ENCODE data around the gene DCLRE1B.

DNA sequence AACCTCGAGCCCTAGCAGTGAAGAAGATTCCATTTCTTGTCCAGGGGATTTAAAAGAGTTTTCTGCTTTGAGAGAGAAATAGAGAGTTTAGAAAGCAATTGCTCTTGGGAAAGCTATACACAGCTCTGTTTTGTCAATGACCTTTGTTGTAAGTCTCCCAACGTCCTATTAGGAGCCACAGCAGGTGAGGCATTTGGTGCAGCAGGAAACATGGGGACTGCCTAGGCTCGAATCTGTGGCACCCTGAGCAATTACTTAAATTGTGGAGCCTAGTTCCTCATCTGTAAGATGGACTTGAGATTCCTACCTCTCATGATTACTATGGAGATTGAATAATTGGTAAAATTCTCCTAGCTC lies 8.2 kb downstream of the DCLRE1B start:
- TF ChIP-seq, protein P1, sequence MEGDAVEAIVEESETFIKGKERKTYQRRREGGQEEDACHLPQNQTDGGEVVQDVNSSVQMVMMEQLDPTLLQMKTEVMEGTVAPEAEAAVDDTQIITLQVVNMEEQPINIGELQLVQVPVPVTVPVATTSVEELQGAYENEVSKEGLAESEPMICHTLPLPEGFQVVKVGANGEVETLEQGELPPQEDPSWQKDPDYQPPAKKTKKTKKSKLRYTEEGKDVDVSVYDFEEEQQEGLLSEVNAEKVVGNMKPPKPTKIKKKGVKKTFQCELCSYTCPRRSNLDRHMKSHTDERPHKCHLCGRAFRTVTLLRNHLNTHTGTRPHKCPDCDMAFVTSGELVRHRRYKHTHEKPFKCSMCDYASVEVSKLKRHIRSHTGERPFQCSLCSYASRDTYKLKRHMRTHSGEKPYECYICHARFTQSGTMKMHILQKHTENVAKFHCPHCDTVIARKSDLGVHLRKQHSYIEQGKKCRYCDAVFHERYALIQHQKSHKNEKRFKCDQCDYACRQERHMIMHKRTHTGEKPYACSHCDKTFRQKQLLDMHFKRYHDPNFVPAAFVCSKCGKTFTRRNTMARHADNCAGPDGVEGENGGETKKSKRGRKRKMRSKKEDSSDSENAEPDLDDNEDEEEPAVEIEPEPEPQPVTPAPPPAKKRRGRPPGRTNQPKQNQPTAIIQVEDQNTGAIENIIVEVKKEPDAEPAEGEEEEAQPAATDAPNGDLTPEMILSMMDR (IDR thresholded peaks at IDR 0.05) = no peak
- no peak for TF ChIP-seq EZH2 (IDR thresholded peaks at IDR 0.05)
